GM19372 (cell line): ENCODE data around the gene TPM4.

Source experiments
- ATAC-seq: cut with Tn5 transposase; IDR thresholded peaks from one replicate; pipeline ENCODE4 v1.9.1; 2021; ENCODE audit warnings: mild to moderate bottlenecking, low read depth, moderate library complexity; ENCODE audit not compliant: unreplicated experiment

The TPM4 gene

DNA sequence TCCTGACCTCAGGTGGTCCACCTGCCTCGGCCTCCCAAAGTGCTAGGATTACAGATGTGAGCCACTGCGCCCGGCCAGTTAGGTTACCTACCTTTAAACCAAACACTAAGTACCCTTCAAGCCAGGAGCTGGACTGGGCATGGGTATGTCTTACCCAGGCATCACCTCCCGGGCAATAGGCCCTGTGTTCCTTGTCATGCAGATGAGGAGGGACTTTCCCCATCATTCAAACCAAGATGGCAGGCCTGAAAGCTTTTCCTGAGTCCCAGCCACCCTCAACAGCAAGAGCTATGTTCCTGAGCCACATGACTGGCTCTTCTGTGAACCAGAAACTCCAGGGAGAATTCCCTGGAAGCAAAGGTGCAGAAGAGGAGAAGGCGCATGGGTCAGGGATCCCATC lies 44.8 kb downstream of the TPM4 start:
- no peak for ATAC-seq

DNA sequence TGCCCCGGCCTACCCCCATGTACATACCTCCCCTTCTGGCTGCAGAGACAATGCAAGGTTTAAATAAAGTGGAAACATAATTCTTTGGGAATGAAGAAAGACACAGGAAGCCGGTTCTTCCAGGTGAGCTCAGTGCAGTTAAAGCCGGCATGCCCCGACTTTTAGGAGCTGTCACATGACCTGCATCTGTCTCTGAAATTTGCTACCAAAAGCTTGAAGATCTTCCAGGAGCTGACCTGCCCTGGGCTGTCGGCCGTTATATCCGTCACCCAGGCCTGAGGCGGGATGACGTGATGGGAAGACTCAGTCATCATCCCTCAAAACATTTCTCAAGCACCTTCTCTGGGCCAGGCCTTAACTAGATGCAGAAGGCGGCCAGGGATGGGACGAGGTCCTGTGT lies 45.7 kb downstream of the TPM4 start:
- no peak for ATAC-seq

DNA sequence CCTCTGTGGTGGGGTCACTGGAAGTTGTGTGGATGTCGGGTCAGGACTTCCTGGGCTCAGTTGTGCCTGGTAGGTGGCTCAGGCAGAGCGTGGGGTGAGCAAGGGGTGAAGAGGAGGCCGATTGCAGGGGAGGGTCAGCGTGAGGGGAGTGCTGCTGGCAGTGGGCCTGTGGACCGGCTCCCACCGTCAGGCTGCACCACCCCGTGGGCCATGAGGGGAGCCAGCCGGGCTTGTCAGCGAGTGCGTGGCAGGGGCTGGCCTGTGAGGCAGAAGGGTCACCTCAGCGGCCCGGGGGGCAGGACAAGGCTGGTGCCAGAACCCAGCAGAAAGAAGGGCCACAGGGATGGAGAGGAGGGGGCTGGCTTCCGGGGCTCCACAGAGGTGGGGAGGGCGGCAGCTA lies 48.7 kb downstream of the TPM4 start:
- no peak for ATAC-seq

DNA sequence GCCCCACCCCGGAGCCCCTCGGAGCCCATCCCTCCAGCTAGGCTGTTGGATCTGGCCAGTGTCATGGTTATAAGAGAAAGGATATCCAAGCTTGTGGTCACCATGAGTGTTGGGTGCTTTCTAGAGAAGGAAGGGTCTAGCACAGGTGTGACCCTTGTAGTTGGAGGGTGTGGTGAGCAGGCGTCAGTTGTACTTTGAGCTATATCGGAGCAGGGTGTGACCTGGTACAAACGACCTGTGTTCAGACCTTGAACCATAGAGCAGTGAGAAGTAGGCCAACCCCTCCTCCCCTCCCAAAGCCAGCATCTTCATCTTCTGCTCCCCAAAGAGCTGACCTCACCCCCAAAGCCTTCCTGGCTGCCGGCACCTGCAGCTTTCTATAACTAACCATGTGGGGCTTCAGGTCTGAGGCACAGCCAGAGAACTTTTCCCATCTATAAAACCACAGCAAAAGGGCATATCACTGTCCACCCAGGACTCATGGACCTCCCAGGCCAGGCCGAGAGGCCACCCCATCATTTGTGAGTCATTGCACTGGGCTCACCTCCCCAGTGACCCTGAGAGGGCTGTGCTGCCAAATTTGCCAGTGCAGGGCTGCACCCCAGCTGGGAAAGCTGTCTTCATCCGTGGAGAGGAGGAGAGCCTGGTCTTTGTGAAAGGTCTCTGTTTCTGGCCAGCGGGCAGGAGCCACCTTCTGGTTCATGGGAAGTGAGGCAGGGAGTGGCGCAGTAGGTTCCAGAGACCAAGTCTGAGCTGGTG lies 49.6 kb downstream of the TPM4 start:
- no peak for ATAC-seq

DNA sequence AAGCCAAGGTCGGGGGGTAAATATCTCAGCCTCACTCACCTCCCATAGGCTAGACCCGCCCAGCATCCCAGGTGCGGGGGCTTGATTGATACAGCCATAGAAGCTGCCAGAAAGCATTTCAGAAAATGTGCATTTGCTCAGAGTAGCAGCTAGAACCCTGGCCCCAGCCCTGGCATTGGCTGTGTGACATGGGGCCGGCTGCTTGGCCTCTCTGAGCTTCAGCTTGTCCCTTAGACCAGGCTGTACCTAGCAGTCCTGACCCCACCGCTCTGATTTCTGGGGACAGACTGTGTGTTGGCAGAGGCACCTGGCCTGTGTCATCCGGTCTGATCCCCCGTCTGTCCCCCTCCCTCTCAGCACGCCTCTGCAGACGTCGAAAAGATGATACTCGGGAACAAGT lies 50.8 kb downstream of the TPM4 start:
- ATAC-seq = no peak

DNA sequence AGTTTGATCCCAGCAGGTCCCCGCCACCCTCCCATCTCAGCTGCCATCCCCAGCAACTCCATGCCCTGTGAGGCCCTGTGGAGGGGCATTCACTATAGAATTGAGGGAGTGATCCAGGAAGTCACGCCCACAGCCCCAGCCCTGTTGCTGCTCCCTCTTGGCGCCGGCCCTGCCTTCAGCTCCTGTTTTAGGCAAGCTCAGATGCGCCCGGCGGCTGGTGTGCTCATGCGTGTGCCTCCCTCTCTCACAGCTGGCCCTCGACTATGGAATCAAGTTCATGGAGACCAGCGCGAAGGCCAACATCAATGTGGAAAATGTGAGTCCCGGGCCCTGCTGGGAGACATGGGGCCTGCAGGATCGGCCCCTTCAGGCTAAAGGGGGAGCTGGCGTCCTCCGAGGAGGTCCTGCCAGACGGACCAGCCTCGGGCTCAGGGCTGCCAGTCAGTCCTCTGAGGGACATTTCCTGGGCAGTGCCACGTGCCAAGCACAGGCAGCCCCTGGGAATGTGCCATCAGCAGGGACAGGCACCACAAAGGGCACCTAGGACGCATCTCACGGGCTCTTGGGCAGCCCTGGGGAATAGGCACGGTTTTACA lies 51.6 kb downstream of the TPM4 start:
- ATAC-seq = no peak

DNA sequence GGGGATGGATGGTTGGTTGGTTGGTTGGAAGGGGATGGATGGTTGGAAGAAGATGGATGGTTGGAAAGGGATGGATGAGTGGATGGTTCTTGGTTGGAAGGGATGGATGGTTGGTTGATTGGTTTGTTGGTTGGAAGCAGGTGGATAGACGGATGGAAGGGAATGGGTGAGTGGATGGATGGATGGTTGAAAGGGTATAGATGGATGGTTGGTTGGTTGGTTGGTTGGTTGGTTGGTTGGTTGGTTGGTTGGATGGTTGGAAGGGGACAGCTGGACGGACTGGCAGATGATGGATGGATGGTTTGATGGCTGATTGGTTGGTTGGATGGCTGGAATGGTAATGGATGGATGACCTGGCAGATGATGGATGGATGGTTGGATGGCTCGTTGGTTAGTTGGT lies 55.4 kb downstream of the TPM4 start:
- ATAC-seq = no peak

DNA sequence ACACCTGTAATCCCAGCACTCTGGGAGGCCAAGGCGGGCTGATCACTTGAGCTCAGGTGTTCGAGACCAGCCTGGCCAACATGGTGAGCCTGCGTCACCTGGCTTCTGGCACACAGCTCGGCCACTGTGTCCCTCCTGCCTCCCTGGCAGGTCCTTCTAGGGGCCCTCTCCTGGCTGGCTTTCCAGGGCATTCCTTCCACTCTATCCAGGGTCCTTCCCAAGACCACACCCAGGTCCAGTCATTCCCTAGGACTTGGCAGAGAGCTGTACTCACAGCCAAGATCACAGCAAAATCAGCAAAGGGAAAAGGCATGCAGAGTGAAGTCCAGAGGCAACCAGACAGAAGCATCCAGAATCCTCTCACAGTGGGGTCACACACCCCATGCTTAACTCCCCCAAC lies 57.5 kb downstream of the TPM4 start:
- no peak for ATAC-seq

DNA sequence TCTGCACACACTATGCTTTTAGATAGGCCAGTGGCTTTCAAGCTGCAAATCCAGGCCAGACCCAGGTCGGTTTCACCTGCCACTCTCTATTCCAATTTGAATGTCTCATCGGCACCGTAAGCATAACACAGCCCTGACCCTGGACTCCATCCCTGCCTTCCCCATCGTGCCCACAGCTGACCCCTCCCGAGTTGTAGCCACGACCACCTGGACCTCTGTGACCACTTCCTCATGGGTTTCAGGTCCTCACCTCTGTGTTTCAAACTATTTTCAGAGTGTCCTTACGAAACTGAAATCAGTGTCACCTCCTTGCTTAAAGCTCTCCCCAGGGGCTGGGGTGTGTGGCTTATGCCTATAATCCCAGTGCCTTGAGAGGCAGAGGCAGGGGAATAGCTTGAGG lies 58.2 kb downstream of the TPM4 start:
- ATAC-seq = no peak

DNA sequence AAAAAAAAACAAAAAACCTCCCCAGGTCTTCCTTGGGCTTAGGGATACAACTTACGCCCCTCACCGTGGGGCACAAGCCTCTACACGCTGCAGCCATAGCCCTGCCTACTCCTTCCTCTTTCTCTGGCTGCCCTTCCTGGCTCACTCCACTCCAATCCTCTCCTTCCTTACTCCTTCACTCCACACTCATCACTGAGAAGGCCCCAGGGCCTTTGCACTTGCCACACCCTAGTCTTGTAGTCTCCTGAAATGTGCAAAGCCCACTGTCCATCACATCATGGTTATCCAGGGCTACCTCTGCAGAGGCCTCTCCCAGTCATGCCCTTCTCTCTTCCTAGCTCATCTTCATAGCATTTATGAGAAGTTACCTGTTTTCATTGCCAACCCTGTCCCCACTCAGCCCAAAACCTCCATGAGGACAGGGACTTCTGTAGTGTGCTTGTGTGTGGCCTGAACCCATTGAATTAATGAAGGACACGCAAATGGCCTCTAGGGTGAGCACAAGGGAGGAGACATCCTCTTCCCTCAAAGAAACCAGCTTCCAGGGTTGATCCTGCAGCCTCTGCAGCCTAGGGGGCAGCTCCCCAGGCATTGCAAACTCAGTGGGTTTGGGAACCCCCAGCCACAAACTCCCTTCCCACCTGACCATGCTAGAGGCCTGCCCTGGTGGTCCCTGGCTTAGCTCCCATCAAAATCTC lies 59.3 kb downstream of the TPM4 start:
- no peak for ATAC-seq

DNA sequence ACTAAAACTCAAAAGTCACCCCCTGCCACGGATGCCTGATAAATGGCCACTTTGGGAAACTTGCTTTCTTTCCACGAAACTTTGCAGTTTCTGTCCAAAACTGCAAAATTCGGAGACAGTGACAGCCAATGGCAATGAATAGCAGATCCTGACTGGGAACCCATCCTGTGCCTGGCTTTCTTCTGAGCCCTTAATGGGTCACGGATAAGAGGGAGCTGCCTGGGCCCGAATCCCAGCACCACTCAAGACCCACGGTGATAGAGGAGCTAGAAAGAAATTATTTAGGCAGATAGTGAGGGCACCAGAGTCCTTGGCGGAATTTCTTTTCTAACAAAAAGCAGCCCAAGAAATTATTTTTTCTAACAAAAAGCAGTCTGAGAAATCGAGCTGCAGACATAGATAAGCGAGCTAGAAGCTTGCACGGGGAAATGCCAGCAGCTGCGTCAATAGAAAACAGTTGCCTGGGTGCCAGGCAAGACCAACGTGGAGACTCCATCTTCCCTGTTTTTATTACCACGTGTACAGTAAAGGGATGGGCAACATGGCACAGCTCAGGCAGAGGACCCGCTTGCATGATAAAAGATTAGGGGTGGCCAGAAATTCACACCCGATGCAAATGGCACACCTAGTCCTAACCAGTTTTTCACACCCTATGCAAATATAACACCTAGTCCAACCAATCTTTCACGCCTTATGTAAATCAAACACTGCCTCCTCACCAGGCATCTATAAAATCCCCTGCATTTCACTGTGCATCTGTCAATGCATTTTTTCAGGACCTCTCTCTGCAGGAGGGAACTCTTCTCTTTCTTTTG lies 60.1 kb downstream of the TPM4 start:
- ATAC-seq = no peak

DNA sequence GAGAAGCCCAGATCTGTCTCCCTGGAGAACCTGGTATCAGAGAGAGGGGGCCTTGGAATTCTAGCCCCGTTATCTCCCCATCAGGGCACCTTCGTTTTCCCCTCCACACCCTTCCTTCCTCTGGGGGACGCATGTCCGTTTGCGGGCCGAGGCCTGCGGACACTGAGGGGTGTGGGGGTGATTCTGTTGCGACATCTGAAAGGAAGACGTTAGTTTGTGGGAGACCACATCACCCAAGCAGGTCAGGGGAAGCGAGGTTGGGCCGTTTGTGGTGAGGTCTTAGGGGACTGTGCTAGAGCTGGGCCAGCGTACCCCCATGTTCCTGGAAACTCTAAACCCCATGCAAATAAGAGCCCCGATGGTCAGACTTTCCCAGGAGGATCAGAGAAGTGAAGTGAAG lies 63.5 kb downstream of the TPM4 start:
- ATAC-seq = no peak

DNA sequence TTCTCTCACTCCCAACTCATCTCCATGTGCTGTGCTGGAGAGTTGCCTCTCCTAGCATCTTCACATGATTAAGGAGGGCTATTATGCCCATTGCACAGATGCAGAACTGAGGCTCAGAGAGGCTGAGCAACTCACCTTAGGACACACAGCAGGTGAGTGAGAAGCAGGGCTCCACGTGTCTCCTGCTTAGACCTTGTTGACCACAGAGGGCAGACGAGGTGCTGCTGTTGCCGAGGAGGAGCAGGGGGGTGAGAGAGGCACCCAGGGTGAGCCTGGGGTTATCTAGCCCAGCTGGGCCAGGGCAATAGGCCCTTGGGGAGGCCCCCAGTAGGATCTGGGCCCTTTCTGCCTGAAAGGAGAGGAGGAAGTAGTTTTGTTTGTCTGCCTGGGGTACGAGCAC lies 64.7 kb downstream of the TPM4 start:
- ATAC-seq = no peak

DNA sequence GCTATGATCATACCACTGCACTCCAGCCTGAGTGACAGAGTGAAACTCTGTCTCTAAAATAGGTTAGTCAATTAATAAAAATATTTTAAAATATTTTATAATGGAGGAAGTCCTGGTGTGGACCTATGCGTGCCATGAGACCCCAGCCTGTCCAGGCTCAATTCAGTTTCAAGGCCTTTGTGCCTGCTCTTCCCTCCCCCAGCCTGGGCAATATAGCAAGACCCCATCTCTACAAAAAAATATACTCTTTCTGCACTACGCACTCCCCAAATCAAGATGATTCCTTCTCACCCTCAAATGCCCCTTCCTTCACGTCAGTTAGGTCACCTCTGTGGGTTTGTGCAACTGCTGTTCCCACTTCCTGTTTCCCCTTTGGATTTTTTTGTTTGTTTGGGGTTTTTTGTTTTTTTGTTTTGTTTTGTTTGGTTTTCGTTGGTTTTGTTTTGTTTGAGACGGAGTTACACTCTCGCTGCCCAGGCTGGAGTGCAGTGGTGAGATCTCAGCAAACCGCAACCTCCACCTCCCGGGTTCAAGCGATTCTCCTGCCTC lies 65.8 kb downstream of the TPM4 start:
- no peak for ATAC-seq

DNA sequence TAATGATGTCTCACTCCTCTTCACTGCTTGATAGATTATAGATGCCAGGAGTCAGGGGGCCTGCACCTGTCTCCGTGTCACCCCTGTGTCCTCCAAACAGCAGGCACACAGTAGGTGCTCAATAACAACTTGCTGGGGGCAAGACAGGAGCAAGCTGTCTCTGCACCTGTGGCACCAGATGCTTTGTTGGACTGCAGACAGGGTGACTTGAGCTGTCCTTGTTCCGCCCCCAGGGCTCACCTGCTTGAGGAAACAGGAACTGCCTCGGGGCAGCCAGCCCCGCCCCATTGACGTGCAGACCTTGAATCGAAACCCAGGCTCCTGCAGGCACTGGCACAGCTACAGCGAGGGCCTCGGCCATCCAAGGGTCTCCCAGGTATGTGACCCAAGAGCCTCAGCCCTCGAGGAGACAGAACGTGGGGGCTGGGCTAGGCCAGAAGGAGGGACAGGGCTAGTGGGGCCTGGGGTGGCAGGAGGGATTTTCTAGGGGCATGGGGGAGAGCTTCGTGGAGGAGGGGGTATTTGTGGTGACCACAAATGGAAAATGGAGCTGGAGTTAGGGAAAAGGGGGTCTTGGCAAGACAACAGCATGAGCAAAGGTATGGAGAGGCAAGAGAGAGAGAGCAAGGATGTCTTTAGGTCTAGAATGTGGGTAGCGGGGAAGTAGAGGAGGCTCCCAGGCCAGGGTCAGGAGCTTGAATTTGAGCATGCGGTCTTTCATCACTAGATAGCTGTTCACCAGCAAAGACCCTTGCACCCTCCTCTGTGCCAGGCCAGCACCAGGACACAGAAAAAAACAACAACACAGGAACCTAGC lies 67.3 kb downstream of the TPM4 start, which contains the start of gene HSH2D:
HSH2D (plus strand) TSS at position 287 of the 817 bp plus-strand sequence. CDS start 5,066 bp downstream, outside the sequence.
- ATAC-seq = peak; percentile 48

DNA sequence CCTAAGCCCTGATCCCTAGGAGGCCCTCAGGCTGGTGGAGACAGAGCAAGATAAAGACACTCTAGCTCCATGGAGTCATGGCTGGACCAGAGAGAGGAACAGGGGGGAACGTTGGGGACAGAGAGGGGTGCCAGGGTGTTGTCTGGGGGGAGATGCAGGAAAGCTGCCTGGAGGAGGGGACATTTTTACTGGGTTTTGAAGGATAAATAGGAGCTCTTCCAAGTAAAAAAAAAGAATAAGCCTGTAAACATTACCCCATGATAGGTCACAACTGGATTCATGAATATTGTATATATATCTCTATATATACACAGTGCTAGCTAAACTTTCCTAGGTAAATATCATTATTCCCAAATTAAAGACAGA lies 67.9 kb downstream of the TPM4 start:
- no peak for ATAC-seq

DNA sequence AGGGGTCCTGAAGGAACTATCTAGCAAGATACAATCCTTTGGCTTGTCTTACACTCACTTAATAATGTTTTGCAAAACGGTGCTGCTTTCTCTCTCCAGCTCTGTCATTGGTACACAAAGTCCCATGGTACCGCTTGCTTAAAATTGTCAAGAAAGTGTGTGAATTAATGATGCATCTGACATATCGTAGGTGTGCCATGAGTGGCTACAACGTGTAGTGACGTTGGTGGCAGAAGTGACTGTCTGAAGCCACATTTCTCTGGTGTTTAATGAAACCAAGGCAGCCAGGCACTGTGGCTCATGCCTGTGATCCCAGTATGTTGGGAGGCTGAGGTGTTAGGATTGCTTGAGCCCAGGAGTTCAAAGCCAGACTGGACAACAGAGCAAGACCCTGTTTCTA lies 69.8 kb downstream of the TPM4 start:
- no peak for ATAC-seq

DNA sequence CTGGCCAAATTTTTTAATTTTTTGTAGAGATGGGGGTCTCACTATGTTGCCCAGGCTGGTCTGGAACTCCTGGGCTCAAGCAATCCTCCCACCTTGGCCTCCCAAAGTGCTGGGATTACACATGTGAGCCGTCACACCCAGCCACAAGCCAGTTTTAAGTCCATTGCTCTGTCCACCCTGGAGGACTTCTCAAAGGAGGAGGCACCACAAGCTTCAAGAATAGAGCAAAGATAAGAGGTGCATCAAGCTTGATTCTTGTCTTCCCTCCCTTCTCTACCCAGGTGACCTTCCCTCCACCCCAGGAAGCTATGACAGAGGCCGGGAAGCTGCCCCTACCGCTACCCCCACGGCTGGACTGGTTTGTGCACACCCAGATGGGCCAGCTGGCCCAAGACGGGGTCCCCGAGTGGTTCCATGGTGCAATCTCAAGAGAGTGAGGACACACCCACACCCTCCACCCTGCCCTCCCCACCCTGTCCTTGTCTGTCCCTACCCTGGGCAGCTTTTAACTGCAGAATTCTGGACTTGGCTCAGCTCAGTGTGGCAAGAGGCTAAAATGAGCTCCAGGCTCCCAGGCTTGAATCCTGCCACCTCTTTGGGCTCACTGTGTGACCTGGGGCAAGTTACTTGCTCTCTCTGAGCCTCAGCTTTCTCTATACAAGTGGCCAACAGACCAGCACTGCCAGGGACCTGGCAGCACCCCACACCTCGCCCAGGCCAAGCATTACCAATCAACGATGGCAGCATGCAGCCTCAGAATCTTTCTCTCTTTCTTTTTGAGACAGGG lies 72.3 kb downstream of the TPM4 start:
- ATAC-seq = no peak
